ENCODE measurements around the gene ANO10. TPM values are rescaled to one million over a fixed set of nuclear protein-coding genes. Genes with fewer than 3 reads are reported as not detected.

Gene ANO10
- total and polyA plus RNA-seq, 7 donors = 10.3 to 18.8 (median 13.1) TPM

DNA sequence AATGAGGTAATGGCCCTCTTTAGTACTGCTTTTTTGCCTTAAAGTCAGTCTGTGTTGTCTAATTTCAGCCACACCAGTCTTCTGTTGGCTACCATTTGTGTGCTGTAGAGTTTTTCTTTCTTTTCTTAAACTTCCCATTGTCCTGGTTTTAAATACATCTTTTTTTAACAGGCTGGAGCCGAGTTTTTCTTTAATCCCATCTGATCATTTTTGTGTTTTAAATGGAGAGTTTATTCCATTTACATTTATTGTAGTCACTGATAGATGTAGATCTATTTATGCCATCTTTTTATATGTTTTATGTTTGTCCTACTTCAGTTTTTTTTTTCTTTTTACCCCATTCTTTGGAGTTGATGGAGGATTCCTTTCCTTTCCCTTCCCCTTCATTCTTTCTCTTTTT is 286.0 kb downstream of the ANO10 start:
- peaks cover 5% of the 10 kb centered on the region for H3K4me1 ChIP-seq
- H3K9me3 ChIP-seq = peaks cover 33% of the 10 kb centered on the region
- H3K4me3 ChIP-seq = no peak overlapping the region
- WGBS, 3 donors = 96 to 100% (median 97%) methylated on average over 1 of the region's 1 CpG
- no peak overlapping the region for H3K27ac ChIP-seq
- intact Hi-C loops (cut with DNase I) = no loop called here
- TF ChIP-seq, protein P1, sequence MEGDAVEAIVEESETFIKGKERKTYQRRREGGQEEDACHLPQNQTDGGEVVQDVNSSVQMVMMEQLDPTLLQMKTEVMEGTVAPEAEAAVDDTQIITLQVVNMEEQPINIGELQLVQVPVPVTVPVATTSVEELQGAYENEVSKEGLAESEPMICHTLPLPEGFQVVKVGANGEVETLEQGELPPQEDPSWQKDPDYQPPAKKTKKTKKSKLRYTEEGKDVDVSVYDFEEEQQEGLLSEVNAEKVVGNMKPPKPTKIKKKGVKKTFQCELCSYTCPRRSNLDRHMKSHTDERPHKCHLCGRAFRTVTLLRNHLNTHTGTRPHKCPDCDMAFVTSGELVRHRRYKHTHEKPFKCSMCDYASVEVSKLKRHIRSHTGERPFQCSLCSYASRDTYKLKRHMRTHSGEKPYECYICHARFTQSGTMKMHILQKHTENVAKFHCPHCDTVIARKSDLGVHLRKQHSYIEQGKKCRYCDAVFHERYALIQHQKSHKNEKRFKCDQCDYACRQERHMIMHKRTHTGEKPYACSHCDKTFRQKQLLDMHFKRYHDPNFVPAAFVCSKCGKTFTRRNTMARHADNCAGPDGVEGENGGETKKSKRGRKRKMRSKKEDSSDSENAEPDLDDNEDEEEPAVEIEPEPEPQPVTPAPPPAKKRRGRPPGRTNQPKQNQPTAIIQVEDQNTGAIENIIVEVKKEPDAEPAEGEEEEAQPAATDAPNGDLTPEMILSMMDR (IDR thresholded peaks at IDR 0.05) = no peak
- peaks cover 9 to 65% of the 10 kb centered on the region in 2 donors for H3K36me3 ChIP-seq (ENCODE audit: insufficient read depth in 1 of 2, low read depth in 1 of 2)
- no peak for ATAC-seq
- no peaks in the 10 kb centered on the region for H3K27me3 ChIP-seq (ENCODE audit: insufficient read depth in 3 of 3, low read length in 2 of 3)
- no peak for DNase-seq

DNA sequence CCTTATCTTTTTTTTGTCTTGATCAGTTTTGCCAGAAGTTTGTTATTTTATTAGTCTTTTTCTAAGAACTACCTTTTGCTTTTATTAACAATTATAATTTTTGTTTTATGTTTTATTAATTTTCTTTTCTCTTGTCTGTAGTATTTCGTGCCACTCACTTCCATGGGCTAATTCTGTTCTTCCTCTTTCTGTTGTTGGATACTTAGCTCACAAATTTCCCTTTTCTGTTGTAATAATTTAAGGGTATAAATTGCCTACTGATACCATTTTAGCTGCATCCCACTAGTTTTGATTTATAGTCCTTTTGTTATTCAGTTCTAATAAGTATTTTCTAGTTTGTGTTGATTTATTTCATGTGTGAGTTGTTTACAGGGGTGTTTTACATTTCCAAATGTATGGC is 286.8 kb downstream of the ANO10 start:
- Histone ChIP-seq H3K4me3 (no peak overlapping the region), H3K36me3 (ENCODE audit: insufficient read depth in 1 of 2, low read depth in 1 of 2) (peaks cover 7 to 58% of the 10 kb centered on the region in 2 donors), H3K4me1 (peaks cover 5% of the 10 kb centered on the region), H3K27me3 (ENCODE audit: insufficient read depth in 3 of 3, low read length in 2 of 3) (no peaks in the 10 kb centered on the region), H3K9me3 (peaks cover 33% of the 10 kb centered on the region), H3K27ac (no peak overlapping the region)
- intact Hi-C loops (cut with DNase I) = no loop called here
- ATAC-seq (no peak), DNase-seq (no peak)
- 85 to 97% (median 94%) methylated on average over 1 of the region's 1 CpG for WGBS, 3 donors
- TF ChIP-seq, protein P1 (IDR thresholded peaks at IDR 0.05) = no peak

DNA sequence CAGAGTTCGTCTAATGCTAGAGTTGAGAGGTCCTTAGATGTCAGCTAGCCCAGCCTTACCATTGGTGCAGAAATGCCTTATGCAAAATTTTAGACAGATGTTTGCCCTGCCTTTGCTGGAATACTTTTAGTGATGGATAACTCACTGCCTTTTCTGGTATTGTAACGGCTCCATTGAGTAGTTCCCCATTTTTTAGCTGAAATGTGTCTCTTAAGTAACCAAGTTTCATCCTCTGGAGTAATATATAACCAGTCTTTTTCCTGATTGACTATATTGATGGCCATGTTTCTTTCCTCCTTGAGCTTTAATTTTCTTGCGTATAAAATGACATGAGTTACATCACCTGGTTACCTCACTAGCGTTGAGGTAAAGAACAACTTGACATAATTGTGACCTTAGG is 290.4 kb downstream of the ANO10 start:
- H3K4me3 ChIP-seq = no peak overlapping the region
- WGBS, 3 donors = 80 to 86% (median 85%) methylated on average over 4 of the region's 4 CpGs
- DNase-seq (no peak), ATAC-seq (no peak)
- no peaks in the 10 kb centered on the region for H3K27me3 ChIP-seq (ENCODE audit: insufficient read depth in 3 of 3, low read length in 2 of 3)
- peaks cover 23% of the 10 kb centered on the region for H3K4me1 ChIP-seq
- intact Hi-C loops (cut with DNase I) = no loop called here
- peaks cover 3 to 28% of the 10 kb centered on the region in 2 donors for H3K36me3 ChIP-seq (ENCODE audit: insufficient read depth in 1 of 2, low read depth in 1 of 2)
- H3K9me3 ChIP-seq = peaks cover 10% of the 10 kb centered on the region
- no peak overlapping the region for H3K27ac ChIP-seq
- TF ChIP-seq, protein P1 (IDR thresholded peaks at IDR 0.05) = no peak

DNA sequence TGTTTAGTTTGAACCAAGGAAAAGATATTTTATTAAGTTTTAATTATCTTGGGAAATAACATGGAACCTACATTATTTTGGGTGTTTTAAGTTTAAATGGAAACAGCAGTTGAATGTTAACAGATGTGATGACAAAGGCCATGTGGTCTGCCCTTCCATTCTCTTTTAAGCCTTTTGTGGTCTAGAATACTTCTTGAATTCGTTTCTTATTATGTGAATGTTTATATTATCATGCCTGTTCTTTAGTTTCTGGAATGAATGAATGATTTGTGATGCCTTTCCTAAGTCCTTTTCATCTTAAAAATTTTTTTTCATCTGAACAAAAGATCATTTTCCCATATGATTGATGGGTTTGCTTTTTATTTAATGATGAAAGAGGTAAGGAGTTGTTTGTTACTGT is 290.8 kb downstream of the ANO10 start:
- H3K4me3 ChIP-seq = no peak overlapping the region
- no peak overlapping the region for H3K27ac ChIP-seq
- 46 to 70% (median 52%) methylated on average over 1 of the region's 1 CpG for WGBS, 3 donors

More for the DNA sequence above, 290.8 kb downstream of the ANO10 start:
- ATAC-seq = no peak
- Histone ChIP-seq H3K36me3 (ENCODE audit: insufficient read depth in 1 of 2, low read depth in 1 of 2) (peaks cover 3 to 26% of the 10 kb centered on the region in 2 donors), H3K4me1 (peaks cover 27% of the 10 kb centered on the region), H3K9me3 (peaks cover 6% of the 10 kb centered on the region), H3K27me3 (ENCODE audit: insufficient read depth in 3 of 3, low read length in 2 of 3) (no peaks in the 10 kb centered on the region)
- TF ChIP-seq, protein P1 (IDR thresholded peaks at IDR 0.05) = no peak
- intact Hi-C loops (cut with DNase I) = no loop called here
- DNase-seq = no peak
